Amniotic stem cell (primary cell): ENCODE data around the gene ATL2.
"Not testable (repeated sequence)": the region's sequence is repeated elsewhere in the genome, so short reads cannot be mapped to it uniquely, and the experiment has no call there.

Source experiments
- DNase-seq: peaks from one replicate; lab custom pipeline; 2025; lab: John Stamatoyannopoulos, UW

Gene ATL2

DNA sequence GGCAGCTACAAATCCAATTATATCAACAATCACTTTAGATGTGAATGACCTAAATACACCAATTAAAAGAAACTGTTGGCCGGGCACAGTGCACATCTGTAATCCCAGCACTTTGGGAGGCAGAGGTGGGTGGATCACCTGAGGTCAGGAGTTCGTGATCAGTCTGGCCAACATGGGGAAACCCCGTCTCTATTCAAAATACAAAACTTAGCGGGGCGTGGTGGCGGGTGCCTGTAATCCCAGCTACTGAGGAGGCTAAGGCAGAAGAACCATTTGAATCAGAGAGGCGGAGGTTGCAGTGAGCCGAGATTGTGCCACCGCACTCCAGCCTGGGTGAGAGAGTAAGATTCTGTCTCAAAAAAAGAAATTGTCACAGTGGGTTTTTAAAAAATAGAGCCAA is 49.5 kb downstream of the ATL2 start:
- DNase-seq = no peak

- DNase-seq = no peak
Measured at GRCh38 chr2:38323623-38324022, 53.5 kb downstream of the ATL2 start.

- DNase-seq = no peak
Measured at GRCh38 chr2:38322224-38322914, 54.7 kb downstream of the ATL2 start.

GRCh38 chr2:38319240-38319639 is 57.8 kb downstream of the ATL2 start:
- DNase-seq = not testable (repeated sequence)

DNA sequence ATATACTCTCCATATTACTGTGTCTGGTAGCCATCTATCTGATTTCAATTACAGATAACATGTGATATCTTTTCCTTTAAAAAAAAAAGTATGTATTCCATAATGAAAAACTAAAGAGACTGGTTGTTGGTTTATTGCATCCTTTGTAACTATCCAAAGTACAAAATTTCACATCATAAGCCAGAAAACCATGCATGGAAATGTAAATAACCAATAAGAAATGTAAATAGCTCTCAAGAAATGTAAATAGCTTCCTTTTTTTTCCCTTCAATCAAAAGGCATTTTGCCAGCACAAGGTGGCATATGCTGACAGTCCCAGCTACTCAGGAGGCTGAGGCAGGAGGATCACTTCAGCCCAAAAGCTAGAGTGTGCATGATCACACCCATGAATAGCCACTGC is 59.3 kb downstream of the ATL2 start:
- no peak for DNase-seq

GRCh38 chr2:38315707-38316333 is 61.3 kb downstream of the ATL2 start:
- peak; percentile 41 for DNase-seq

DNA sequence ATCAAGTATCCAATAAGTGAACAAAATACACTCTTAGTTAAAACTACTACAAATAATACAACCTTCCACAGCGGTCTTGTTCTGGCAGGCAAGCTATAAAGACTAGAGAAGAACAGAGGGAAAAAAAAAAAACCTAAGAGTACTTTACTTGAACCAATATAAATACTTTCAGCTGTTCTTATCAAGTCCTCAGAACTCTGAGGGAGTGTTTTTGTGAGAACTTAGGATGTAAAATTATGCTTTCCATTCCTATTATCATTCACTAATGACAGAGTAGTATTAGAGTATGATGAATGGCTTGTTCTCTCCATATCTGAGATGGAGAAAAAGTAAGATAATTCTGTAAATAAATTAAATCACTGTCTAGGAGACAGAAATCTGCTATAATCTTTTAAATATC is 68.3 kb downstream of the ATL2 start:
- no peak for DNase-seq

DNA sequence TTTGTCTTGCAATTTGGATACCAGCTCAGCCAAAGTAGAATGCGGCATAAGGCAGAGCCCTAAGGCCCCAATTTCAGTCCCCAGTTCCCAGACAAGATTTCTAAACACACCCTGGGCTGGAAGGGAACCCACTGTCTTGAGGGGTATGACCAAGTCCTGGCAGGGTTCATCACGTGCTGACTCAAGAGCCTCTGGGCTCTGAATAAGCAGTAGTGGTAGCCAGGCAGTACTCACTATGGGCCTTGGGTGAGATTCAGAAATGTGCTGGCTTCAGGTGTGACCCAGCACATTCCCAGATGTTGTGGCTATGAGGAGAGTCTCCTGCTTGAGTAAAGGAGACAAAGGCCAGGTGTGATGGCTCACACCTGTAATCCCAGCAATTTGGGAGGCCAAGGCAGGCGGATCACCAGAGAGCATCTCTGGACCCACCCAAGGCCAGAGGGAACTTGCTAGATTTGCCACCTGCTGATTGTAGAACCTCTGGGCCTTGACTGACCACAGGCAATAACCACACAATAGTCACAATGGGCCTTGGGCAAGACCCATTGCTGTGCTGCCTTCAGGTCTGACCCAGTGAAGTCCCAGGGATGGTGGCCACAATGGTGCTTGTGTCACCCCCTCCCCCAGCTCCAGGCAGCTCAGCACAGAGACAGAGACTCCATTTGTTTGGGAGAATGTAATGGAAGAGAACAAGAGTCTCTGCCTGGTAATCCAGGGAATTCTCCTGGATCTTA is 74.9 kb downstream of the ATL2 start:
- no peak for DNase-seq

- no peak for DNase-seq
Measured at GRCh38 chr2:38301340-38301968, 75.6 kb downstream of the ATL2 start.

GRCh38 chr2:38298539-38298938 is 78.5 kb downstream of the ATL2 start:
- no peak for DNase-seq

DNA sequence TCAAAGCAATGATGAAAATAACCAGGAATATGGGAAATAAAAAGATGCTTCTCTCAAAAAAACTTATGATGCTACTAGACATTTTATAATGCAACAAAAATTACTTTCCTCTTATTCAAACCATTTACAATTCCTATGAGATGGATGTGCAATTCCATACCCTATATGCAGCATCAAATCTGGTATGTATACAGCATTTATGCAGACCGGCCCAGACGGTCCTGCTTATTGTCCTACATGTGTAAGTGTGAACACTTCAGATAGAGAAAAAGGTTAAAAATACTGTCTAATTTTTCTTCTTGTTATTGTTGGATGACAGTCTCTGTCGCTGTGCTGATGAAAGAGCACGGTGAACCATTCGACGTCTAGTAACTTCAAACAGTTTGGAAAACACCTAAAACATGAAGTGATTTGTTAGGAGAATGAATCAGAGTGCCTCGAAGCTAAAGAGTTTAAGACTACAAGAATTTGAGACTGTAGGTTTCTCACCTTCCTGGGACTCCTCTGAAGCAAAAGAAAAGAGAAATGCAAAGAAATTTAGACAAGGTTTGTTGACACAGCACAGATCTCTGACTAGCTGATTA is 80.8 kb downstream of the ATL2 start:
- DNase-seq = no peak

- no peak for DNase-seq
Measured at GRCh38 chr2:38294597-38294996, 82.5 kb downstream of the ATL2 start.

- no peak for DNase-seq
Measured at GRCh38 chr2:38293152-38293865, 83.8 kb downstream of the ATL2 start.

GRCh38 chr2:38290332-38290731 is 86.7 kb downstream of the ATL2 start:
- DNase-seq = no peak

GRCh38 chr2:38284971-38285370 is 92.1 kb downstream of the ATL2 start:
- no peak for DNase-seq

- no peak for DNase-seq
Measured at GRCh38 chr2:38281095-38281742, 95.9 kb downstream of the ATL2 start.

- DNase-seq = no peak
Measured at GRCh38 chr2:38279201-38279600, 97.9 kb downstream of the ATL2 start.

DNA sequence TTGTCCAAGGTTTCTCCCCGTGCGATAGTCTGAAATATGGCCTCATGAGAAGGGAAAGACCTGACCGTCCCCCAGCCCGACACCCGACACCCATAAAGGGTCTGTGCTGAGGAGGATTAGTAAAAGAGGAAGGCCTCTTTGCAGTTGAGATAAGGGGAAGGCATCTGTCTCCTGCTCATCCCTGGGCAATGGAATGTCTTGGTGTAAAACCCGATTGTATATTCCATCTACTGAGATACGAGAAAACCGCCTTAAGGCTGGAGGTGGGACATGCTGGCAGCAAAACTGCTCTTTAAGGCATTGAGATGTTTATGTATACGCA is 99.0 kb downstream of the ATL2 start:
- not testable (repeated sequence) for DNase-seq

DNA sequence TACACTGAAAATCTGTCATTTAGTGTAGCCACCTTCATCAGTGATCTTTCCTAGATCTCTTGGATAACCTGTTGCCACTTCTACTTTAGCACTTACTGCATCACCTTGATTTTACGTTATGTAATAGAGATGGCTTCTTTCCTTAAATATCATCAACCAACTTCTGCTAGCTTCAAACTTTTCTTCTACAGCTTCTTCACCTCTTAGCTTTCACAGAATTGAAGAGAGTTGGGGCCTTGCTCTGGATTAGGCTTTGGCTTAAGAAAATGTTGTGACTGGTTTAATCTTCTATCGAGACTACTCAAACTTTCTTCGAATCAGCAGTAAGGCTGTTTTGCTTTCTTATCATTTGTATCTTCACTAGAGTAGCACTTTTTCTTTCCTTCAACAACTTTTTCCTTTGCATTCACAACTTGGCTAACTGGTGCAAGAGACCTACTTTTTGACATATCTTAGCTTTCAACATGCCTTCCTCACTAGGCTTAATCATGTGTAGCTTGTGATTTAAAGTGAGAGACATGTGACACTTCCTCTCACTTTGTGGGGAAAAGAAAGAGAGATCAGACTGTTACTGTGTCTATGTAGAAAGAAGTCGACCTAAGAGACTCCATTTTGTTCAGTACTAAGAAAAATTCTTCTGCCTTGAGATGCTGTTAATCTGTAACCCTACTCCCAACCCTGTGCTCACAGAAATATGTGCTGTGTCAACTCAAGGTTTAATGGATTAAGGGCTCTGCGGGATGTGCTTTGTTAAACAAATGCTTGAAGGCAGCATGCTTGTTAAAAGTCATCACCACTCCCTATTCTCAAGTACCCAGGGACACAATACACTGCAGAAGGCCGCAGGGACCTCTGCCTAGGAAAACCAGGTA is 99.6 kb downstream of the ATL2 start:
- DNase-seq = no peak
